ENCODE results near the gene RNF5. TPM values are rescaled to one million over a fixed set of nuclear protein-coding genes. Genes with fewer than 3 reads are reported as not detected.

Gene RNF5
- polyA plus RNA-seq (2012; rRNA removed) = 74.8 and 110 TPM in 2 replicates
- polyA plus RNA-seq (2012; cell fraction: cytosol; rRNA removed) = 90.1 and 105 TPM in 2 replicates
- polyA plus RNA-seq (2012; cell fraction: nucleus; rRNA removed) = 11.7 and 31.8 TPM in 2 replicates

DNA sequence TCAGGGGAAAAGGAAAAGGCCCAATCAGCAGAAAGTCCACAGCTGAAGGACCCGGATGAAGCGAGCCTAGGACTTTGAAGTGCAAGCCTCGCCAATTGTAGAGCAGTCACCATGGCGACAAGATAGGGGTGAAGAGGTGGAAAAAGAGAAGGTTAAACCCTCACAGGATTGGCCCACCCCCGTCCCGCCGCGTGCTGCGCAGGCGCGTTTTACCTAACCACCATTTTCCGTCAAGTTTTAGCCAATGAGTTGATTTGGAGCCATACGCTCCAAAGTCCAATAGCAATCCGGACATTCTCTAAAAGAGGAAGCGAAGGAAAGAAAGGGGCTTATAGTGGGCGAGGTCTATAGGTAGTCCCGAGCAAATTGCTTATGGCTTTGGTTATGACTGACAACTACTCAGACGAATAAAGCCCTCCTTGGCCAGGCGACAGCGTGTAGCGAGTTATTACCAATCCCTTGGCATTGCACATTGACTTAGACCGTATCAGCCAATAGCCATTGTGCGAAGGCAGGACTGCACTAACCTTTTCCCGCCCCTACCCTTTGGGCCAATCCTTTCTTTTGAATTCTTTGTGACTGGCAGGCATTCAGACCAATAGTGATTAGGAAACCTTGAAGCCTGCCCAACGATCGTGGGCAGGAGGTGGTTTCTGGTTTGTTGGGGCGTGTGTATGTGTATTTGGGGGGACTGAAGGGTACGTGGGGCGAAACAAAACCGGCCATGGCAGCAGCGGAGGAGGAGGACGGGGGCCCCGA, at the start of gene RNF5:
TSS of gene RNF5 (plus strand) at position 618 of the 759 bp plus-strand sequence. CDS start at position 725, 107 bp downstream.
- H3K4me2 ChIP-seq = peak within 1 kb of the TSS; percentile 100
- CTCF ChIA-PET = no interaction called here
- H3K36me3 ChIP-seq (replicated peaks in 1 of 2; ENCODE audit: control insufficient read depth in 1 of 2, insufficient read depth in 2 of 2, low read length in 1 of 2) = peaks cover 9 to 19% of the 10 kb centered on the region in 2 experiments
- WGBS (ENCODE audit: low lambda C conversion rate) = under 1% methylated on average over 32 of the region's 33 CpGs
- H3K4me1 ChIP-seq (ENCODE audit: control insufficient read depth in 1 of 2, insufficient read depth in 2 of 2, low read depth in 1 of 2, low read length in 1 of 2) = peaks cover 12 to 37% of the 10 kb centered on the region in 2 experiments; a peak in 3 of 4 replicates
- H3K4me3 ChIP-seq (ENCODE audit: low read depth in 2 of 2, low read length in 1 of 2) = peak within 1 kb of the TSS; percentile 84 to 99
- peak within 1 kb of the TSS; percentile 84 for H3K9ac ChIP-seq
- H3F3A ChIP-seq (replicated peaks; ENCODE audit: insufficient read depth) = peaks cover 13% of the 10 kb centered on the region
- no peaks in the 10 kb centered on the region for H3K9me3 ChIP-seq
- no peaks in the 10 kb centered on the region for H3K27me3 ChIP-seq (ENCODE audit: insufficient read depth)
- peak within 1 kb of the TSS; percentile 98 to 99 for H3K27ac ChIP-seq (ENCODE audit: low read depth in 2 of 2, low read length in 1 of 2)
- peaks cover 40% of the 10 kb centered on the region for H3K79me2 ChIP-seq (ENCODE audit: insufficient read depth)
- H3K9me2 ChIP-seq = no peaks in the 10 kb centered on the region
- H2AFZ ChIP-seq (ENCODE audit: low read depth) = peak within 1 kb of the TSS; percentile 88
- POLR2A ChIA-PET = interaction anchor here (1.3 to 4.1 kb wide), 6 partner anchors 12 to 794 kb away, joined by 5 to 22 read pairs (median 6); partner anchors contain the start of genes ATF6B, FKBPL, PBX2 and PRRT1
- no peaks in the 10 kb centered on the region for H4K20me1 ChIP-seq (ENCODE audit: insufficient read depth)
- DNase-seq = peak; percentile 92
- peak; percentile 40 for TF ChIP-seq MXI1 (IDR thresholded peaks at IDR 0.05; ENCODE audit: low read depth, low read length)
- TF ChIP-seq FOXJ3 (CRISPR knock-in tag; IDR thresholded peaks at IDR 0.05) = no peak
- TF ChIP-seq, protein P1, sequence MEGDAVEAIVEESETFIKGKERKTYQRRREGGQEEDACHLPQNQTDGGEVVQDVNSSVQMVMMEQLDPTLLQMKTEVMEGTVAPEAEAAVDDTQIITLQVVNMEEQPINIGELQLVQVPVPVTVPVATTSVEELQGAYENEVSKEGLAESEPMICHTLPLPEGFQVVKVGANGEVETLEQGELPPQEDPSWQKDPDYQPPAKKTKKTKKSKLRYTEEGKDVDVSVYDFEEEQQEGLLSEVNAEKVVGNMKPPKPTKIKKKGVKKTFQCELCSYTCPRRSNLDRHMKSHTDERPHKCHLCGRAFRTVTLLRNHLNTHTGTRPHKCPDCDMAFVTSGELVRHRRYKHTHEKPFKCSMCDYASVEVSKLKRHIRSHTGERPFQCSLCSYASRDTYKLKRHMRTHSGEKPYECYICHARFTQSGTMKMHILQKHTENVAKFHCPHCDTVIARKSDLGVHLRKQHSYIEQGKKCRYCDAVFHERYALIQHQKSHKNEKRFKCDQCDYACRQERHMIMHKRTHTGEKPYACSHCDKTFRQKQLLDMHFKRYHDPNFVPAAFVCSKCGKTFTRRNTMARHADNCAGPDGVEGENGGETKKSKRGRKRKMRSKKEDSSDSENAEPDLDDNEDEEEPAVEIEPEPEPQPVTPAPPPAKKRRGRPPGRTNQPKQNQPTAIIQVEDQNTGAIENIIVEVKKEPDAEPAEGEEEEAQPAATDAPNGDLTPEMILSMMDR (IDR thresholded peaks at IDR 0.05) = no peak
- no peak for TF ChIP-seq JUND (IDR thresholded peaks at IDR 0.05)
- TF ChIP-seq YY1 (IDR thresholded peaks at IDR 0.05; ENCODE audit: low read depth) = peak; percentile 52; the same call in 1 of the 2 replicates
- TF ChIP-seq, protein P2, sequence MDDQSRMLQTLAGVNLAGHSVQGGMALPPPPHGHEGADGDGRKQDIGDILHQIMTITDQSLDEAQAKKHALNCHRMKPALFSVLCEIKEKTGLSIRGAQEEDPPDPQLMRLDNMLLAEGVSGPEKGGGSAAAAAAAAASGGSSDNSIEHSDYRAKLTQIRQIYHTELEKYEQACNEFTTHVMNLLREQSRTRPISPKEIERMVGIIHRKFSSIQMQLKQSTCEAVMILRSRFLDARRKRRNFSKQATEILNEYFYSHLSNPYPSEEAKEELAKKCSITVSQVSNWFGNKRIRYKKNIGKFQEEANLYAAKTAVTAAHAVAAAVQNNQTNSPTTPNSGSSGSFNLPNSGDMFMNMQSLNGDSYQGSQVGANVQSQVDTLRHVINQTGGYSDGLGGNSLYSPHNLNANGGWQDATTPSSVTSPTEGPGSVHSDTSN (IDR thresholded peaks at IDR 0.05) = peak; percentile 99
- peak; percentile 83; the same call in 1 of the 2 replicates for TF ChIP-seq RFX5 (IDR thresholded peaks at IDR 0.05; ENCODE audit: low read length)
- TF ChIP-seq EP300 (IDR thresholded peaks at IDR 0.05; ENCODE audit: borderline replicate concordance in 1 of 2, low read depth in 1 of 2, low read length in 1 of 2) = peak in 1 of 2 experiments; percentile 27; a peak in 1 of 4 replicates
- TF ChIP-seq USF1 (IDR thresholded peaks at IDR 0.05; ENCODE audit: borderline replicate concordance, low read depth) = no peak
- TF ChIP-seq TEAD4 (IDR thresholded peaks at IDR 0.05; ENCODE audit: borderline replicate concordance, insufficient read depth) = no peak
- TF ChIP-seq RAD21 (IDR thresholded peaks at IDR 0.05; ENCODE audit: low read length) = no peak
- peak; percentile 43 for TF ChIP-seq ELF1 (IDR thresholded peaks at IDR 0.05)
- TF ChIP-seq, protein P3, sequence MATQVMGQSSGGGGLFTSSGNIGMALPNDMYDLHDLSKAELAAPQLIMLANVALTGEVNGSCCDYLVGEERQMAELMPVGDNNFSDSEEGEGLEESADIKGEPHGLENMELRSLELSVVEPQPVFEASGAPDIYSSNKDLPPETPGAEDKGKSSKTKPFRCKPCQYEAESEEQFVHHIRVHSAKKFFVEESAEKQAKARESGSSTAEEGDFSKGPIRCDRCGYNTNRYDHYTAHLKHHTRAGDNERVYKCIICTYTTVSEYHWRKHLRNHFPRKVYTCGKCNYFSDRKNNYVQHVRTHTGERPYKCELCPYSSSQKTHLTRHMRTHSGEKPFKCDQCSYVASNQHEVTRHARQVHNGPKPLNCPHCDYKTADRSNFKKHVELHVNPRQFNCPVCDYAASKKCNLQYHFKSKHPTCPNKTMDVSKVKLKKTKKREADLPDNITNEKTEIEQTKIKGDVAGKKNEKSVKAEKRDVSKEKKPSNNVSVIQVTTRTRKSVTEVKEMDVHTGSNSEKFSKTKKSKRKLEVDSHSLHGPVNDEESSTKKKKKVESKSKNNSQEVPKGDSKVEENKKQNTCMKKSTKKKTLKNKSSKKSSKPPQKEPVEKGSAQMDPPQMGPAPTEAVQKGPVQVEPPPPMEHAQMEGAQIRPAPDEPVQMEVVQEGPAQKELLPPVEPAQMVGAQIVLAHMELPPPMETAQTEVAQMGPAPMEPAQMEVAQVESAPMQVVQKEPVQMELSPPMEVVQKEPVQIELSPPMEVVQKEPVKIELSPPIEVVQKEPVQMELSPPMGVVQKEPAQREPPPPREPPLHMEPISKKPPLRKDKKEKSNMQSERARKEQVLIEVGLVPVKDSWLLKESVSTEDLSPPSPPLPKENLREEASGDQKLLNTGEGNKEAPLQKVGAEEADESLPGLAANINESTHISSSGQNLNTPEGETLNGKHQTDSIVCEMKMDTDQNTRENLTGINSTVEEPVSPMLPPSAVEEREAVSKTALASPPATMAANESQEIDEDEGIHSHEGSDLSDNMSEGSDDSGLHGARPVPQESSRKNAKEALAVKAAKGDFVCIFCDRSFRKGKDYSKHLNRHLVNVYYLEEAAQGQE (IDR thresholded peaks at IDR 0.05; ENCODE audit: low read depth, low read length) = no peak
- peak; percentile 33 for TF ChIP-seq GABPA (IDR thresholded peaks at IDR 0.05; ENCODE audit: low read depth)
- TF ChIP-seq NRF1 (IDR thresholded peaks at IDR 0.05; ENCODE audit: low read depth, low read length) = peak; percentile 83
- no peak for TF ChIP-seq TAF1 (IDR thresholded peaks at IDR 0.05; ENCODE audit: borderline replicate concordance, low read depth, low read length)
- no peak; the same call in 1 of the 2 replicates for TF ChIP-seq MAX (IDR thresholded peaks at IDR 0.05; ENCODE audit: low read depth)
- TF ChIP-seq TCF12 (IDR thresholded peaks at IDR 0.05) = no peak
- TF ChIP-seq CHD2 (IDR thresholded peaks at IDR 0.05; ENCODE audit: low read length, partially characterized antibody) = peak; percentile 91
- TF ChIP-seq, protein P4, sequence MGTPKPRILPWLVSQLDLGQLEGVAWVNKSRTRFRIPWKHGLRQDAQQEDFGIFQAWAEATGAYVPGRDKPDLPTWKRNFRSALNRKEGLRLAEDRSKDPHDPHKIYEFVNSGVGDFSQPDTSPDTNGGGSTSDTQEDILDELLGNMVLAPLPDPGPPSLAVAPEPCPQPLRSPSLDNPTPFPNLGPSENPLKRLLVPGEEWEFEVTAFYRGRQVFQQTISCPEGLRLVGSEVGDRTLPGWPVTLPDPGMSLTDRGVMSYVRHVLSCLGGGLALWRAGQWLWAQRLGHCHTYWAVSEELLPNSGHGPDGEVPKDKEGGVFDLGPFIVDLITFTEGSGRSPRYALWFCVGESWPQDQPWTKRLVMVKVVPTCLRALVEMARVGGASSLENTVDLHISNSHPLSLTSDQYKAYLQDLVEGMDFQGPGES (IDR thresholded peaks at IDR 0.05; ENCODE audit: low read depth, low read length) = peak; percentile 91
- no peak for TF ChIP-seq POLR2AphosphoS5 (IDR thresholded peaks at IDR 0.05; ENCODE audit: low read depth, low read length)
- TF ChIP-seq RXRA (IDR thresholded peaks at IDR 0.05; ENCODE audit: borderline replicate concordance, low read depth) = no peak; the same call in 1 of the 2 replicates
- no peak for TF ChIP-seq EZH2phosphoT487 (IDR thresholded peaks at IDR 0.05; ENCODE audit: borderline replicate concordance, low read depth)
- no peak for TF ChIP-seq MEF2A (IDR thresholded peaks at IDR 0.05; ENCODE audit: borderline replicate concordance, low read depth)

Measured in SK-N-SH (cell line).